ENCODE measurements around the gene SP140. TPM values are rescaled to one million over a fixed set of nuclear protein-coding genes. Genes with fewer than 3 reads are reported as not detected.

Gene SP140
- total and polyA plus RNA-seq, 2 experiments from 2014 or later, result 0.24 to 0.70 TPM

DNA sequence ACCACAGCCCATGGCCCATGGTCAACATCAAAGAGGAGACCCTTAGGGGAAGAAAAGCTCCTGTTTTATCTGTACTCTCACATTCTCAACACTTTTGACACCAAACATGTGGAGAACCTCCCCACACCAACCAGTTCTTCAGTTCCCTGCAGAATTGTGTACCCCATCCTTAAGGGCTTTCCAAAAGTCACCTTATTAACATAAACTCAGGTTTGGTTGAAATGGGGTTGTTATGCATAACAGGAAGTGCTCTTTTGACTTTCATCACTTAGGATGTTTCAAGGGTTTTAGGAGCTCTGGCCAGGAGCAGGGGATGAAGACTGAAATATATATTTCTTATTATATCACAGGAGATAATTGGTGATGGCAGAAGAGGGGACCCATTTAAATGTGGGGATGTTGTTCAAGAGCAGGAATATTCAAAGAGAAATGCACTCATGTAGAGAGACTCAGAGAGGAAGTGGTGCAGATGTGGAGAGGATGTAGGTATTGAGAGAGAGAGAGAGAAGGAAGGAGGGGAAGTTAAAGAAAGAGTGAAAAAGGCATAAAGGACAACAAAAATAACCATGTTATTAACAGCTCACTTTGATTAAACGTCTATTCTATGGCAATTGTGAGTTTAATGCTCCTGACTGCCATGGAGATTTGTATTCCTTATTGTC, 136.6 kb downstream of the SP140 start:
- H3K79me2 ChIP-seq (replicated peaks; ENCODE audit: insufficient read depth), result no peaks in the 10 kb centered on the region
- H3K4me3 Mint-ChIP-seq, result no peak overlapping the region
- ATAC-seq (no peak), DNase-seq (ENCODE audit: low spot score) (no peak)
- no peaks in the 10 kb centered on the region for H3K36me3 ChIP-seq (ENCODE audit: insufficient read depth)
- H4K20me1 ChIP-seq (replicated peaks; ENCODE audit: insufficient read depth), result no peaks in the 10 kb centered on the region
- no peaks in the 10 kb centered on the region for H3K4me1 ChIP-seq (ENCODE audit: insufficient read depth)
- TF ChIP-seq, protein P1, sequence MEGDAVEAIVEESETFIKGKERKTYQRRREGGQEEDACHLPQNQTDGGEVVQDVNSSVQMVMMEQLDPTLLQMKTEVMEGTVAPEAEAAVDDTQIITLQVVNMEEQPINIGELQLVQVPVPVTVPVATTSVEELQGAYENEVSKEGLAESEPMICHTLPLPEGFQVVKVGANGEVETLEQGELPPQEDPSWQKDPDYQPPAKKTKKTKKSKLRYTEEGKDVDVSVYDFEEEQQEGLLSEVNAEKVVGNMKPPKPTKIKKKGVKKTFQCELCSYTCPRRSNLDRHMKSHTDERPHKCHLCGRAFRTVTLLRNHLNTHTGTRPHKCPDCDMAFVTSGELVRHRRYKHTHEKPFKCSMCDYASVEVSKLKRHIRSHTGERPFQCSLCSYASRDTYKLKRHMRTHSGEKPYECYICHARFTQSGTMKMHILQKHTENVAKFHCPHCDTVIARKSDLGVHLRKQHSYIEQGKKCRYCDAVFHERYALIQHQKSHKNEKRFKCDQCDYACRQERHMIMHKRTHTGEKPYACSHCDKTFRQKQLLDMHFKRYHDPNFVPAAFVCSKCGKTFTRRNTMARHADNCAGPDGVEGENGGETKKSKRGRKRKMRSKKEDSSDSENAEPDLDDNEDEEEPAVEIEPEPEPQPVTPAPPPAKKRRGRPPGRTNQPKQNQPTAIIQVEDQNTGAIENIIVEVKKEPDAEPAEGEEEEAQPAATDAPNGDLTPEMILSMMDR (conservative IDR thresholded peaks at IDR 0.05; ENCODE audit: low read depth in 2 of 2), result no peak
- no peak for TF ChIP-seq NANOG (IDR thresholded peaks at IDR 0.05; ENCODE audit: borderline replicate concordance)
- no peak for TF ChIP-seq ZNF331 (CRISPR knock-in tag; IDR thresholded peaks at IDR 0.05; ENCODE audit: low read depth)
- TF ChIP-seq CREB1 (CRISPR knock-in tag; IDR thresholded peaks at IDR 0.05; ENCODE audit: low read depth), result no peak
- H3K4me1 Mint-ChIP-seq, result no peaks in the 10 kb centered on the region
- H3K4me3 ChIP-seq, result no peak overlapping the region
- peaks cover 15% of the 10 kb centered on the region; the same call in 1 of the 2 replicates for H3K9me2 ChIP-seq (ENCODE audit: insufficient read depth)
- no peaks in the 10 kb centered on the region for H3F3A ChIP-seq (replicated peaks; ENCODE audit: low read depth)
- no peak overlapping the region for H3K27ac ChIP-seq (ENCODE audit: low read depth)
- H3K27me3 Mint-ChIP-seq (ENCODE audit: insufficient read depth, low read depth, poor library complexity), result no peaks in the 10 kb centered on the region
- no peak overlapping the region for H3K4me2 ChIP-seq
- no peaks in the 10 kb centered on the region for H3K27me3 ChIP-seq (ENCODE audit: insufficient read depth)
- no peak overlapping the region for H2AFZ ChIP-seq
- peaks cover 5% of the 10 kb centered on the region; the same call in 1 of the 3 replicates for H3K36me3 Mint-ChIP-seq (ENCODE audit: low read depth)
- peaks cover 9% of the 10 kb centered on the region; the same call in 1 of the 3 replicates for H3K9me3 Mint-ChIP-seq
- H3K27ac Mint-ChIP-seq, result no peak overlapping the region

Other genes with a start within 250 kb of the SP140 start
- gene SLC16A14, start 156.8 kb upstream of the SP140 start, total RNA-seq (2014; rRNA removed; shearing (Covaris generic)), result 2.7 and 4.0 TPM in 2 replicates
- 0.57 and 1.1 TPM in 2 replicates for gene SLC16A14, start 156.8 kb upstream of the SP140 start, polyA plus RNA-seq (2016; fragmentation: Nextera tagmentation; extraction: Ambion mirVana)
- 1.1 and 2.3 TPM in 2 replicates for gene SP110, start 5.8 kb upstream of the SP140 start, total RNA-seq (2014; rRNA removed; shearing (Covaris generic))
- gene SP110, start 5.8 kb upstream of the SP140 start, polyA plus RNA-seq (2016; fragmentation: Nextera tagmentation; extraction: Ambion mirVana), result 4.6 and 8.2 TPM in 2 replicates
- gene SP140L, start 101.5 kb downstream of the SP140 start, total RNA-seq (2014; rRNA removed; shearing (Covaris generic)), result 0.66 and 1.7 TPM in 2 replicates
- gene SP140L, start 101.5 kb downstream of the SP140 start, polyA plus RNA-seq (2016; fragmentation: Nextera tagmentation; extraction: Ambion mirVana), result 1.3 and 1.5 TPM in 2 replicates
- gene SP100, start 190.5 kb downstream of the SP140 start, total RNA-seq (2014; rRNA removed; shearing (Covaris generic)), result 0.73 TPM in 1 of 2 replicates, not detected in the other
- gene SP100, start 190.5 kb downstream of the SP140 start, polyA plus RNA-seq (2016; fragmentation: Nextera tagmentation; extraction: Ambion mirVana), result 0.44 and 0.47 TPM in 2 replicates

Data from GM23338 (cell line).